Skeletal muscle tissue (tissue), 4 donors: Measurements from ENCODE around the gene CFAP90. TPM values are rescaled to one million over a fixed set of nuclear protein-coding genes. Genes with fewer than 3 reads are reported as not detected.

Source experiments
- H3K27ac ChIP-seq: one replicate; pipeline ENCODE4 v1.7.0; 2013; ENCODE audit warnings: mild to moderate bottlenecking, low read depth, low read length, inconsistent platforms
- H3K27me3 ChIP-seq, 3 donors: one replicate each; pipeline ENCODE4 v1.7.0; 2013; ENCODE audit warnings: low read length in 3 of 3; ENCODE audit not compliant: control insufficient read depth in 3 of 3, insufficient read depth in 3 of 3
- H3K36me3 ChIP-seq, 3 donors: one replicate each; pipeline ENCODE4 v1.7.0; 2013; ENCODE audit warnings: low read length in 3 of 3; ENCODE audit not compliant: control insufficient read depth in 3 of 3, insufficient read depth in 3 of 3
- H3K4me1 ChIP-seq, 3 donors: one replicate each; pipeline ENCODE4 v1.7.0; 2013; ENCODE audit warnings: low read length in 3 of 3, mild to moderate bottlenecking in 3 of 3; ENCODE audit not compliant: control insufficient read depth in 3 of 3, insufficient read depth in 3 of 3
- H3K4me3 ChIP-seq, 3 donors: one replicate each; pipeline ENCODE4 v1.7.0; 2013; ENCODE audit warnings: low read length in 3 of 3
- H3K9ac ChIP-seq, 3 donors: one replicate each; pipeline ENCODE4 v1.7.0; 2013; ENCODE audit warnings: low read length in 3 of 3, mild to moderate bottlenecking in 3 of 3, moderate library complexity in 2 of 3, low read depth in 1 of 3
- H3K9me3 ChIP-seq, 3 donors: one replicate each; pipeline ENCODE4 v1.7.0; 2013; ENCODE audit warnings: low read length in 3 of 3; ENCODE audit not compliant: control insufficient read depth in 3 of 3
- total RNA-seq: library from RNA; depleted of rRNA; stranded (reverse); fragments of >200 nt; gene quantifications from one replicate; pipeline ENCODE4 v1.2.3, GENCODE V29; 2014
- donor health status: Osteomylitis.

CFAP90 gene
- total RNA-seq, 1 donor from 2014 or later = 0.52 TPM

GRCh38 chr5:7813007-7813406, 37.9 kb downstream of the CFAP90 start:
- Histone ChIP-seq H3K4me3 (no peak overlapping the region), H3K9ac (no peak overlapping the region), H3K9me3 (no peaks in the 10 kb centered on the region), H3K4me1 (peaks cover 0 to 2% (median 2%) of the 10 kb centered on the region in 3 donors), H3K27me3 (no peaks in the 10 kb centered on the region), H3K36me3 (peaks cover 0 to 13% (median 2%) of the 10 kb centered on the region in 3 donors), H3K27ac (no peak overlapping the region)

DNA sequence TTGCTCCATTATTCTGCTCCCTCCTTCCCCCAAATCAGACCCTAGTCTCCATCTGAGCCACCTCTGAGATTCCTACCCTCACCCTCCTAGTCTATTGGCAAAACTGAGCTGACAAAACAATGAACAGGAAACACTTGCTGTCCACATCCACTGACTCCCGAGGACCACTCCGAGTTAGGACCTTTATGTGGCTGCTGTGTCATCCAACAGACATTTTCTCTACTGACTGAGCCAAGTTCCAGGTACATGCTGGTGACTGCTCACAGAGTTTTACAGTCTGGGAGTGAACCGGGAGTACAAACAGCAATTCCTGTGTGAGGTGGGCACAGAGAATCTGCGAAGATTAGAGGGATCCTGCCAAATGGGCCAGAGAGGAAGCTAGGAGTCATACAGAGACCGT, 39.2 kb downstream of the CFAP90 start:
- Histone ChIP-seq H3K9ac (no peak overlapping the region), H3K9me3 (no peaks in the 10 kb centered on the region), H3K4me1 (peaks cover 0 to 2% (median 2%) of the 10 kb centered on the region in 3 donors), H3K36me3 (peaks cover 4 to 12% (median 12%) of the 10 kb centered on the region in 3 donors), H3K27me3 (no peaks in the 10 kb centered on the region), H3K27ac (no peak overlapping the region), H3K4me3 (no peak overlapping the region)

DNA sequence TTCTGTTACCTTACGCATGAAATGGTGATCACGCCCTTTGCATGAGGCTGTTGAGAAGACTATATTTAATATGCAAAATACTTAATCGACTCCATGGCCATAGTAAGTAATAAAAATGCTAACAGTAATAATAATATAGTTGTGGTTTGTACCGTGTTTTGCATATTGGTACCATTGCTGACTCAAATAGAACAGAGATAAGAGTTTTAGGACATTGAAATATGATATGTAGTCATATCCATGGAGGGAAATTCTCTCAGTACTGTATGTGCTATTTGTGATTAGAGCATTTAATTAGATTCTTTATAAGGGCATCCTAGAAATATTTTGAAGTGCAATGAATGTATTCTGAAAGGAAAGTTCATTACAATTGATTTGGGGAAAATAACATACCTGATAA, 41.9 kb downstream of the CFAP90 start:
- H3K4me1 ChIP-seq = no peaks in the 10 kb centered on the region
- H3K9me3 ChIP-seq = no peaks in the 10 kb centered on the region
- H3K4me3 ChIP-seq = no peak overlapping the region
- no peak overlapping the region for H3K27ac ChIP-seq
- no peaks in the 10 kb centered on the region for H3K27me3 ChIP-seq
- no peak overlapping the region for H3K9ac ChIP-seq
- peaks cover 11 to 23% (median 18%) of the 10 kb centered on the region in 3 donors for H3K36me3 ChIP-seq

DNA sequence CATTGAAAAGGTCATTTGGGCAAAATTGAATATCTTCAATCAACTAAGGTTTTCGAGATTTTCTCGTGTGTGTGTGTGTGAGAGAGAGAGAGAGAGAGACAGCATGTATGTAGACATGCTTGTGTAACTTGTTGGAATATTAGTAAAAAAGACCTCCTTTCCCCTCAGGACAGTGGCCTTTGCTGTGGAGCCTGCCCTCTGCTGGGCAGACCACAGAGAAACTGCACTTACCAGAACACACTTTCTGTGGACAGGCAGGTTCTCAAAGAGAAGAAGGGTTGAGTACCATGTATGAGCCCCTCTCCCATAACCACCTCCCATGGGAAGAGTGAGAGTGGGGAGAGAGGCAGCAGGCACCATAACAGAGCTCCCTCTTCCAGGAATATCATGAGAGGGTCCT, 45.6 kb downstream of the CFAP90 start:
- Histone ChIP-seq H3K27me3 (no peaks in the 10 kb centered on the region), H3K36me3 (peaks cover 13 to 26% (median 18%) of the 10 kb centered on the region in 3 donors), H3K4me3 (no peak overlapping the region), H3K9me3 (no peaks in the 10 kb centered on the region), H3K27ac (no peak overlapping the region), H3K4me1 (peaks cover 0 to 15% (median 10%) of the 10 kb centered on the region in 3 donors), H3K9ac (no peak overlapping the region)

GRCh38 chr5:7803937-7804336, 47.0 kb downstream of the CFAP90 start:
- H3K27ac ChIP-seq = no peak overlapping the region
- peaks cover 0 to 18% (median 13%) of the 10 kb centered on the region in 3 donors for H3K4me1 ChIP-seq

DNA sequence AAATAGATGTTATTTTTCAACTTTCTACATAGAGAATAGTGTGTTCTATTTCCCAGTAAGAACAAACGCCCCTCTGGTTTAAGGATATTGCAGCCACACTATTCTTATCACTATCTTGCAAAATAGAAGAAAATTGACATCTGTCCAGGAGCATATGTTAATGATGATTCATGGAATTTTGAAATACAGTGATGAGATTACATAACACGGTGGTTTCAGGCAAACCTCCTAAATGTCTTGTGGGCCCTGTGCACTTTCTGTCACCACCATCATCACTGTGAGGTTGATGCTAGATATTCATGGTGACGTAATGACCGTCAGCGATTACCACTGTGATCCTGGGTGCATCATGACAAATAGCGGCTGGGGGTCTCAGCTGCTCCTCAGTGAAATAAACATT, 48.1 kb downstream of the CFAP90 start:
- Histone ChIP-seq H3K9me3 (no peaks in the 10 kb centered on the region), H3K4me3 (no peak overlapping the region), H3K27ac (peak overlapping the region; percentile 58), H3K9ac (no peak overlapping the region), H3K27me3 (no peaks in the 10 kb centered on the region), H3K36me3 (peaks cover 12 to 25% (median 14%) of the 10 kb centered on the region in 3 donors), H3K4me1 (peaks cover 0 to 18% (median 14%) of the 10 kb centered on the region in 3 donors)

More at GRCh38 chr5:7803937-7804336, 47.0 kb downstream of the CFAP90 start:
- Histone ChIP-seq H3K4me3 (no peak overlapping the region), H3K27me3 (no peaks in the 10 kb centered on the region), H3K9ac (no peak overlapping the region), H3K36me3 (peaks cover 13 to 26% (median 18%) of the 10 kb centered on the region in 3 donors), H3K9me3 (no peaks in the 10 kb centered on the region)

GRCh38 chr5:7801891-7802614, 48.9 kb downstream of the CFAP90 start:
- peaks cover 0 to 18% (median 14%) of the 10 kb centered on the region in 3 donors for H3K4me1 ChIP-seq
- peak overlapping the region in 1 of 3 donors; percentile 35 for H3K4me3 ChIP-seq
- H3K9me3 ChIP-seq = no peaks in the 10 kb centered on the region
- peaks cover 9 to 19% (median 10%) of the 10 kb centered on the region in 3 donors for H3K36me3 ChIP-seq
- H3K27ac ChIP-seq = peak overlapping the region; percentile 58
- H3K9ac ChIP-seq = no peak overlapping the region
- H3K27me3 ChIP-seq = no peaks in the 10 kb centered on the region

DNA sequence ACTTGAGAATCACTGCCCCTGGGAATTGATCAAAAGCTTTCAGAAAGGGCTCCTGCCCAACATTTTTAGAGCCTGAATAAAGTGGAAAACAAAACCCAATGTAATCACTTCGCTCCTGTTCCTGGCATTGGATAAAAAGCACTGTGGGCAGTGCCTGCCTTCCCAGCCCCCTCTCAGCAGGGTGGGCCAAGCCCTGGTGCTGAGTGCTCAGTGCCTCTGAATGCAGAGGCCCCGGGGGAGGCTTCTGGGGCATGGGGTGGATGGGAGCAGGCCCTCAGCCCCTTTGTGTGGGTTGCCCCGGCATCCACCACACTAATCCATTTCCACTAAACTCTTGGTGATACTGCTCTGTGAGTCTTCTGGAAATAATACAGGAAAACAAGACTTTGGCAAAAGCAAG, 55.6 kb downstream of the CFAP90 start:
- H3K36me3 ChIP-seq = peaks cover 0 to 18% (median 2%) of the 10 kb centered on the region in 3 donors
- H3K9me3 ChIP-seq = no peaks in the 10 kb centered on the region
- H3K27me3 ChIP-seq = no peaks in the 10 kb centered on the region
- H3K27ac ChIP-seq = no peak overlapping the region
- no peak overlapping the region for H3K4me3 ChIP-seq
- H3K4me1 ChIP-seq = peaks cover 0 to 6% (median 4%) of the 10 kb centered on the region in 3 donors
- H3K9ac ChIP-seq = no peak overlapping the region

DNA sequence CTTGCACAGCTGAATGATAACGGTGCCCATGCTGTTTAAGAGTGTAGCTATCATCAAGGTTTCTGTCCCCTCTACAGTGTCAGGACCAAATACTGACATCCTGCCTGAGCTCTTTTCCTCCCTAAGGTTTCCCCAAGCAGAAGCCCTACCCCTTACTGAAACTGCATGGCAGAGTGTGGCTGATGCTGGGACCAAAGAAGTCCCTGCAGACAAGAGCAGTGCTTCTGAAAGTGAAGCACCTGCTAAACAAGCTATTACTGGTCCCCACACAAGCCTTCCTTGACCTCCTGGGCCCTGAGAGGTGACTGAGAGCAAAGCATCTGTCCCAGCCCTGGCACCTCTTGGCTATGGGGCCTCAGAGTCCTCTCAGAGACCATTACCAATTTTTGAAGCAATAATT, 56.1 kb downstream of the CFAP90 start:
- Histone ChIP-seq H3K36me3 (peaks cover 0 to 23% (median 2%) of the 10 kb centered on the region in 3 donors), H3K27me3 (no peaks in the 10 kb centered on the region), H3K27ac (no peak overlapping the region), H3K4me3 (no peak overlapping the region), H3K4me1 (peaks cover 0 to 6% (median 4%) of the 10 kb centered on the region in 3 donors), H3K9me3 (no peaks in the 10 kb centered on the region), H3K9ac (no peak overlapping the region)

DNA sequence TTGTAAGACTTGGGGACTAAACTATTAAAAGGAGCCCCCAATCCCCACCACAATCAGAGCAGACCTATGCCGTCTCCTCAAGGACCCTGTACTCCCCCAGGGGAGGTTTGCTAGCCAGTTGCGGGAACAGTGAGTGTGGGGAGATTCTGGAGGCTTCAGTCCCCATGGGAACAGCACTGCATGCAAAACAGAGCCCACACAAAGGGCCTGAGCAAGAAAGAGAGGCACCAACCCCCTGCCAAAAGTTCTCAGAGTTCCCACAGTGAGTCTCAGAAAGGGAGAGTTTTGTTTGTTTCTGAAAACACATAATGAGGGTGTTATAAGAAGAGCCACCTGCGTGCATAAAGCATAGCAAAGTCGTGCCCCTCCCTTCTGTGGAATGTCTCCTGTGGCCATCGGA, 56.6 kb downstream of the CFAP90 start:
- H3K4me3 ChIP-seq = no peak overlapping the region
- peaks cover 0 to 24% (median 2%) of the 10 kb centered on the region in 3 donors for H3K36me3 ChIP-seq
- H3K9me3 ChIP-seq = no peaks in the 10 kb centered on the region
- H3K27ac ChIP-seq = no peak overlapping the region
- no peaks in the 10 kb centered on the region for H3K27me3 ChIP-seq
- H3K9ac ChIP-seq = no peak overlapping the region
- H3K4me1 ChIP-seq = peaks cover 0 to 6% (median 4%) of the 10 kb centered on the region in 3 donors
